Endothelial cell of umbilical vein (primary cell): ENCODE results near the gene NEDD4.

Source experiments
- CTCF ChIP-seq, 2 donors: IDR thresholded peaks; 1 replicate in 1 of 2; 2 replicates in 1 of 2; pipeline ENCODE4 v1.5.1; 2011; ENCODE audit warnings: low read length in 2 of 2, mild to moderate bottlenecking in 2 of 2, moderate library complexity in 2 of 2, control low read depth in 1 of 2, inconsistent platforms in 1 of 2, low read depth in 1 of 2; ENCODE audit not compliant: insufficient read depth in 1 of 2; ENCODE audit errors: extremely low read depth in 1 of 2
- EZH2 ChIP-seq: IDR thresholded peaks from 2 replicates; pipeline ENCODE4 v1.6.1; 2012; ENCODE audit warnings: borderline replicate concordance, low read depth, mild to moderate bottlenecking, moderate library complexity, low read length, inconsistent platforms; ENCODE audit not compliant: severe bottlenecking
- FOS ChIP-seq: IDR thresholded peaks from 2 replicates; pipeline ENCODE4 v1.6.1; 2011; ENCODE audit warnings: mild to moderate bottlenecking, low read length, moderate library complexity, borderline replicate concordance; ENCODE audit not compliant: insufficient read depth
- GATA2 ChIP-seq: IDR thresholded peaks from 2 replicates; pipeline ENCODE4 v1.7.0; 2011; ENCODE audit warnings: low read depth, mild to moderate bottlenecking, moderate library complexity, mixed read lengths, low read length; ENCODE audit not compliant: insufficient read length, insufficient read depth
- JUN ChIP-seq: IDR thresholded peaks from 2 replicates; pipeline ENCODE4 v1.6.1; 2011; ENCODE audit warnings: borderline replicate concordance, low read depth; ENCODE audit not compliant: insufficient read length, insufficient read depth
- MAX ChIP-seq: IDR thresholded peaks from 2 replicates; pipeline ENCODE4 v1.6.1; 2011; ENCODE audit not compliant: insufficient read depth, insufficient read length
- MYC ChIP-seq: IDR thresholded peaks from one replicate; pipeline ENCODE4 v1.6.1; 2011; ENCODE audit warnings: mild to moderate bottlenecking, low read depth, low read length
- POLR2A ChIP-seq: IDR thresholded peaks from 2 replicates; pipeline ENCODE4 v1.6.1; 2012; ENCODE audit warnings: low read depth, mild to moderate bottlenecking, control low read depth, low read length
- POLR2AphosphoS5 ChIP-seq: IDR thresholded peaks from 2 replicates; pipeline ENCODE4 v1.6.1; 2012; ENCODE audit warnings: low read depth, mild to moderate bottlenecking, control low read depth, low read length, moderate library complexity; ENCODE audit not compliant: insufficient read depth

- no peak for TF ChIP-seq CTCF (IDR thresholded peaks at IDR 0.05; ENCODE audit: extremely low read depth in 1 of 2, insufficient read depth in 1 of 2, low read depth in 1 of 2, low read length in 2 of 2)
- TF ChIP-seq EZH2: no peak
- no peak for TF ChIP-seq POLR2AphosphoS5
- TF ChIP-seq POLR2A: no peak
- TF ChIP-seq MYC: no peak
- TF ChIP-seq JUN: no peak
- no peak for TF ChIP-seq FOS
- TF ChIP-seq MAX: no peak
- no peak for TF ChIP-seq GATA2
Measured at GRCh38 chr15:55791551-55792400, 201.6 kb downstream of the NEDD4 start.
